Heart right ventricle (tissue), 16 donors: Measurements from ENCODE around the gene ASPHD2. TPM values are rescaled to one million over a fixed set of nuclear protein-coding genes. Genes with fewer than 3 reads are reported as not detected.

Source experiments
- ATAC-seq, 8 donors: fragments of 200-7000 bp; cut with Tn5 transposase; one replicate each; pipeline ENCODE4 v1.9.1; 2020; ENCODE audit warnings: mild to moderate bottlenecking in 8 of 8, moderate library complexity in 8 of 8, moderate number of reproducible peaks in 1 of 8
- DNase-seq, 2 donors: peaks; one replicate each; pipeline ENCODE4 v3.0.0-alpha.2; 2020
- H3K27ac ChIP-seq, 10 donors: fragments of 200-600 bp; sonication (generic) in 2 of 10; one replicate each; pipeline versions ENCODE4 v1.5.0 to v1.8.0; 2020 to 2022; ENCODE audit warnings: mild to moderate bottlenecking in 3 of 10
- H3K27me3 ChIP-seq, 7 donors: fragments of 200-600 bp; one replicate each; pipeline ENCODE4 v1.8.0; 2021 to 2022; ENCODE audit warnings: mild to moderate bottlenecking in 2 of 7
- H3K36me3 ChIP-seq, 9 donors: fragments of 200-600 bp; sonication (generic) in 1 of 9; one replicate each; pipeline versions ENCODE4 v1.5.0 to v1.8.0; 2020 to 2022; ENCODE audit warnings: mild to moderate bottlenecking in 2 of 9
- H3K4me1 ChIP-seq, 9 donors: fragments of 200-600 bp; sonication (generic) in 1 of 9; one replicate each; pipeline versions ENCODE4 v1.5.0 to v1.8.0; 2020 to 2022; ENCODE audit warnings: mild to moderate bottlenecking in 4 of 9
- H3K4me3 ChIP-seq, 10 donors: fragments of 200-600 bp; sonication (generic) in 2 of 10; one replicate each; pipeline versions ENCODE4 v1.5.0 to v1.8.0; 2020 to 2022; ENCODE audit warnings: mild to moderate bottlenecking in 7 of 10, moderate library complexity in 2 of 10
- H3K9me3 ChIP-seq, 11 donors: fragments of 200-600 bp in 10 of 11; sonication (generic) in 2 of 11; one replicate each; pipeline versions ENCODE4 v1.5.0 to v1.8.0; 2013 to 2022; ENCODE audit warnings: mild to moderate bottlenecking in 2 of 11, control low read depth in 1 of 11, moderate library complexity in 1 of 11
- whole genome bisulfite sequencing, 2 donors: extraction: QIAGEN DNeasy Blood & Tissue Kit; methylation state at CpG; one replicate each; pipeline ENCODE4 v1.1.7; 2013; ENCODE audit warnings: inconsistent platforms in 1 of 2; 5-methylcytosine and 5-hydroxymethylcytosine counted together
- intact Hi-C, 10 donors: fragments of 100-400 bp; cut with DNase I; formaldehyde crosslinking; loops; one replicate each; pipeline versions ENCODE4 v1.11.1 to v1.14.2; 2022
- polyA plus RNA-seq, 2 donors: library from polyadenylated mRNA; stranded (reverse); fragments of 200-250 nt; gene quantifications; one replicate each; pipeline ENCODE4 v1.2.3, GENCODE V29; 2013
- total RNA-seq, 10 donors: library from RNA; stranded (reverse); fragmentation: NEBNext Ultra II Directional in 3 of 10; extraction: Animal tissue kit (Norgen Biotek cat#: 25700) in 3 of 10; gene quantifications; one replicate each; pipeline versions ENCODE4 v1.2.1 to v1.2.4, GENCODE V29; 2021 to 2023
- TF ChIP-seq, protein P1 (sequence below), 9 donors: fragments of 200-600 bp; sonication (generic) in 2 of 9; IDR thresholded peaks; one replicate each; pipeline versions ENCODE4 v1.5.0 to v1.8.0; 2021 to 2022; ENCODE audit warnings: antibody characterized with exemption in 9 of 9, mild to moderate bottlenecking in 5 of 9, moderate library complexity in 1 of 9
- donor health status: Arrhythmogenic right ventricular cardiomyopathy.
- donor health status: ischemic (EF 13 %, LVEDD 7.1; RV severe dilation, severe dysfunction).
- donor health status: healthy with polysubstance abuse.
- donor health status: DM: no; HTN: yes; CAD: no.
- donor health status: DM: no; HTN: no; CAD: no.
- donor health status: ischemic (EF 25% LVEDD 6.9; RV normal size, moderate dysfunction).
- donor health status: ischemic (EF 25% LVEDD 5.7; RV mildly dilated, moderate dysfunction).
- donor health status: healthy.
- donor health status: DM: yes; HTN: yes; CAD: no.
- donor health status: Ischemic cardiomyopathy.
- donor health status: ischemic (EF 35%, LVEDD 5.7; RV mildly dilated, moderate dysfunction).
- donor health status: nonischemic (EF 11% LVEDD 7.7; RV severe dilation, severe dysfunction).
- donor health status: DM: yes; HTN: yes; CAD: no.
- donor health status: PGD.
- donor health status: ischemic (EF 29% LVEDD 5.4; RV normal size, mild dysfunction).
- donor health status: nonischemic (EF 23%, LVEDD 6.1; RV moderate dilation, normal function).

Gene ASPHD2
- total and polyA plus RNA-seq, 12 donors = 0.07 to 1.8 (median 0.15) TPM; not detected in 3

GRCh38 chr22:26442086-26442756 is 13.2 kb downstream of the ASPHD2 start:
- Histone ChIP-seq H3K4me1 (no peaks in the 10 kb centered on the region), H3K36me3 (peaks cover 0 to 5% (median 0%) of the 10 kb centered on the region in 9 donors), H3K27me3 (peaks cover 0 to 12% (median 0%) of the 10 kb centered on the region in 7 donors), H3K4me3 (no peak overlapping the region), H3K9me3 (no peaks in the 10 kb centered on the region), H3K27ac (no peak overlapping the region)
- no peak for ATAC-seq
- TF ChIP-seq, protein P1, sequence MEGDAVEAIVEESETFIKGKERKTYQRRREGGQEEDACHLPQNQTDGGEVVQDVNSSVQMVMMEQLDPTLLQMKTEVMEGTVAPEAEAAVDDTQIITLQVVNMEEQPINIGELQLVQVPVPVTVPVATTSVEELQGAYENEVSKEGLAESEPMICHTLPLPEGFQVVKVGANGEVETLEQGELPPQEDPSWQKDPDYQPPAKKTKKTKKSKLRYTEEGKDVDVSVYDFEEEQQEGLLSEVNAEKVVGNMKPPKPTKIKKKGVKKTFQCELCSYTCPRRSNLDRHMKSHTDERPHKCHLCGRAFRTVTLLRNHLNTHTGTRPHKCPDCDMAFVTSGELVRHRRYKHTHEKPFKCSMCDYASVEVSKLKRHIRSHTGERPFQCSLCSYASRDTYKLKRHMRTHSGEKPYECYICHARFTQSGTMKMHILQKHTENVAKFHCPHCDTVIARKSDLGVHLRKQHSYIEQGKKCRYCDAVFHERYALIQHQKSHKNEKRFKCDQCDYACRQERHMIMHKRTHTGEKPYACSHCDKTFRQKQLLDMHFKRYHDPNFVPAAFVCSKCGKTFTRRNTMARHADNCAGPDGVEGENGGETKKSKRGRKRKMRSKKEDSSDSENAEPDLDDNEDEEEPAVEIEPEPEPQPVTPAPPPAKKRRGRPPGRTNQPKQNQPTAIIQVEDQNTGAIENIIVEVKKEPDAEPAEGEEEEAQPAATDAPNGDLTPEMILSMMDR (IDR thresholded peaks at IDR 0.05) = no peak
- 81 to 83% methylated on average over 4 of the region's 4 CpGs for WGBS, 2 donors
- DNase-seq = no peak
- intact Hi-C loops = no loop called here

GRCh38 chr22:26443901-26444690 is 15.0 kb downstream of the ASPHD2 start:
- peaks cover 0 to 12% (median 0%) of the 10 kb centered on the region in 7 donors for H3K27me3 ChIP-seq
- 87 to 88% methylated on average over 16 of the region's 16 CpGs for WGBS, 2 donors
- H3K9me3 ChIP-seq = no peaks in the 10 kb centered on the region
- H3K36me3 ChIP-seq = peaks cover 0 to 5% (median 0%) of the 10 kb centered on the region in 9 donors
- ATAC-seq = no peak
- DNase-seq = no peak
- no peak overlapping the region for H3K4me3 ChIP-seq
- TF ChIP-seq, protein P1 (IDR thresholded peaks at IDR 0.05) = no peak
- peaks cover 0 to 9% (median 0%) of the 10 kb centered on the region in 9 donors for H3K4me1 ChIP-seq
- no peak overlapping the region for H3K27ac ChIP-seq
- intact Hi-C loops = no loop called here

DNA sequence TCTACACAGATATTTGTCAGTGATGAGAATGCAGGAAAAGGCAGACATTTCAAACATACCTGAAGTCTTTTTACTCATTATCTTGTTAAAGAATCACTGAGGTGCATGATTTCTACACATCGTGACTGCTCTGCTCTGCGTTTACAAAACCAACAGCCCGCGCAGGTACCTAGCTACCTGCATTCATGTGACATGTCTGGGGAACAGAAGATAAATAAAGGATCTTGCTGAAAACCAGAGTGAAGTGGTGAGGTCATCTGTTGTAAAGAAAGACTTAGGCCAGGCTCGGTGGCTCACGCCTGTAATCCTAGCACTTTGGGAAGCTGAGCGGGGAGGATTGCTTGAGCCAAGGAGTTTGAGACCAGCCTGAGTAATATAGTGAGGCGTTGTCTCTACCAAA is 15.7 kb downstream of the ASPHD2 start:
- Histone ChIP-seq H3K4me1 (peaks cover 0 to 9% (median 0%) of the 10 kb centered on the region in 9 donors), H3K36me3 (peaks cover 0 to 5% (median 0%) of the 10 kb centered on the region in 9 donors), H3K9me3 (no peaks in the 10 kb centered on the region), H3K4me3 (no peak overlapping the region), H3K27me3 (peaks cover 0 to 9% (median 0%) of the 10 kb centered on the region in 7 donors), H3K27ac (no peak overlapping the region)
- 83 to 93% methylated on average over 8 of the region's 8 CpGs for WGBS, 2 donors
- intact Hi-C loops = no loop called here
- ATAC-seq (no peak), DNase-seq (no peak)
- TF ChIP-seq, protein P1 (IDR thresholded peaks at IDR 0.05) = no peak

DNA sequence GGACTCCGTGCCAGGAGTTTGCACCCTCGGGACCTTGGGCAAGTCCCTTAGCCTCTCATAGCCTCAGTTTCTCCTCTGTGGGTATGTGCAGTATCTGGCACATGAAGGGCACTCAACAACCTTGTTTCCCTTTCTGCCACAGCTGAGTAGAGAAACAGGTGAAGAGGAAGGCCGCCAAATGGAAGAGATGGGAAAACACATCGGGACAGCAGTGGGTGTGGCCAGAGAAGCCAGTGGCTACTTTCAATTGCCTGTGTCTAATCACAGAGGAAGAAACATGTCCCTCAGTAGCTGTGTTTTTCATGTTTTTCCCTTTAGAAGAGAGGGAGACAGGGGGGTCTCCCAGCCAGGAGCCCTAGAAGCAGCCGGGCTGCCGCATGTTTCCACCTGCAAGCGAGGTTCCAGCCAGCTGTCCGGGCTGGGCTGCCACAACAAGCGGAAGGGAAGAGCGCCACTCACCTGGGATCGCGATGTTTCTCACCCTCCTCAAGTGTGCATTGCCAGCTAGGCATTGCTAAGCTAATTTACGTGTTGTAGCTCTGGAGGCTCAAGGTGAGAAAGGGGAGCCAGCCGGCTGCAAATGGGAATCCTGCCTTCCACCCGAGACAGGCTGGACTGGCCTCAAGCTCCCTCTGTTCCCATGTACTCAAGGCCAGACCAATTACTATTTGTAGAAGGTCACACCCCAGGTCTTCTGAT is 16.7 kb downstream of the ASPHD2 start:
- peaks cover 0 to 2% (median 0%) of the 10 kb centered on the region in 7 donors for H3K27me3 ChIP-seq
- no peak overlapping the region for H3K27ac ChIP-seq
- no peak overlapping the region for H3K4me3 ChIP-seq
- TF ChIP-seq, protein P1 (IDR thresholded peaks at IDR 0.05) = no peak
- no peaks in the 10 kb centered on the region for H3K9me3 ChIP-seq
- H3K36me3 ChIP-seq = peaks cover 0 to 13% (median 2%) of the 10 kb centered on the region in 9 donors
- ATAC-seq = no peak
- H3K4me1 ChIP-seq = peaks cover 0 to 9% (median 0%) of the 10 kb centered on the region in 9 donors
- no peak for DNase-seq
- 80% methylated on average over 15 of the region's 15 CpGs for WGBS, 2 donors
- intact Hi-C loops = no loop called here
